ENCODE measurements around the gene TENM4. TPM values are rescaled to one million over a fixed set of nuclear protein-coding genes. Genes with fewer than 3 reads are reported as not detected.

TENM4 gene
- total RNA-seq, 1 donor from 2014 or later = 3.8 TPM

GRCh38 chr11:78654866-78655265 lies 786.0 kb downstream of the TENM4 start:
- no peak overlapping the region for H3K4me3 Mint-ChIP-seq (ENCODE audit: unreplicated experiment)
- no peaks in the 10 kb centered on the region for H3K36me3 Mint-ChIP-seq (ENCODE audit: low read depth)
- H3K9me3 Mint-ChIP-seq (ENCODE audit: low read depth) = no peaks in the 10 kb centered on the region
- H3K27me3 Mint-ChIP-seq (ENCODE audit: low read depth) = no peaks in the 10 kb centered on the region
- H3K4me1 Mint-ChIP-seq (ENCODE audit: low read depth) = peaks cover 8% of the 10 kb centered on the region
- no peak for TF ChIP-seq CTCF (IDR thresholded peaks at IDR 0.05)
- H3K27ac Mint-ChIP-seq (ENCODE audit: unreplicated experiment) = no peak overlapping the region
- no peak for DNase-seq (ENCODE audit: low spot score)

- Mint-ChIP-seq H3K4me3 (ENCODE audit: unreplicated experiment) (no peak overlapping the region), H3K27me3 (ENCODE audit: low read depth) (no peaks in the 10 kb centered on the region), H3K27ac (ENCODE audit: unreplicated experiment) (no peak overlapping the region), H3K9me3 (ENCODE audit: low read depth) (no peaks in the 10 kb centered on the region), H3K36me3 (ENCODE audit: low read depth) (no peaks in the 10 kb centered on the region), H3K4me1 (ENCODE audit: low read depth) (peaks cover 7% of the 10 kb centered on the region)
- no peak for DNase-seq (ENCODE audit: low spot score)
- TF ChIP-seq CTCF (IDR thresholded peaks at IDR 0.05) = no peak
Observed at GRCh38 chr11:78654071-78654470, 786.8 kb downstream of the TENM4 start.

- Mint-ChIP-seq H3K4me3 (ENCODE audit: unreplicated experiment) (no peak overlapping the region), H3K4me1 (ENCODE audit: low read depth) (peaks cover 7% of the 10 kb centered on the region), H3K27ac (ENCODE audit: unreplicated experiment) (no peak overlapping the region), H3K27me3 (ENCODE audit: low read depth) (no peaks in the 10 kb centered on the region), H3K9me3 (ENCODE audit: low read depth) (no peaks in the 10 kb centered on the region), H3K36me3 (ENCODE audit: low read depth) (no peaks in the 10 kb centered on the region)
- TF ChIP-seq CTCF (IDR thresholded peaks at IDR 0.05) = no peak
- no peak for DNase-seq (ENCODE audit: low spot score)
Observed at GRCh38 chr11:78653294-78653909, 787.4 kb downstream of the TENM4 start.

GRCh38 chr11:78652843-78653239 lies 788.0 kb downstream of the TENM4 start:
- Mint-ChIP-seq H3K27me3 (ENCODE audit: low read depth) (no peaks in the 10 kb centered on the region), H3K27ac (ENCODE audit: unreplicated experiment) (no peak overlapping the region), H3K4me1 (ENCODE audit: low read depth) (peaks cover 7% of the 10 kb centered on the region), H3K9me3 (ENCODE audit: low read depth) (no peaks in the 10 kb centered on the region), H3K4me3 (ENCODE audit: unreplicated experiment) (no peak overlapping the region), H3K36me3 (ENCODE audit: low read depth) (no peaks in the 10 kb centered on the region)
- TF ChIP-seq CTCF (IDR thresholded peaks at IDR 0.05) = no peak
- DNase-seq (ENCODE audit: low spot score) = no peak

GRCh38 chr11:78651923-78652842 lies 788.6 kb downstream of the TENM4 start:
- Mint-ChIP-seq H3K27ac (ENCODE audit: unreplicated experiment) (no peak overlapping the region), H3K4me1 (ENCODE audit: low read depth) (peaks cover 7% of the 10 kb centered on the region), H3K27me3 (ENCODE audit: low read depth) (no peaks in the 10 kb centered on the region), H3K9me3 (ENCODE audit: low read depth) (no peaks in the 10 kb centered on the region), H3K4me3 (ENCODE audit: unreplicated experiment) (no peak overlapping the region), H3K36me3 (ENCODE audit: low read depth) (no peaks in the 10 kb centered on the region)
- no peak for DNase-seq (ENCODE audit: low spot score)
- TF ChIP-seq CTCF (IDR thresholded peaks at IDR 0.05) = no peak

Data from chondrocyte (in vitro differentiated cells).